ENCODE data around the gene TMPRSS13.

Gene TMPRSS13

GRCh38 chr11:117970400-117971024 lies 41.3 kb upstream of the TMPRSS13 start:
- H3K27ac ChIP-seq (ENCODE audit: low read depth, low read length), result no peak overlapping the region
- no peak overlapping the region for H3K9ac ChIP-seq (ENCODE audit: low read depth in 1 of 2, low read length in 2 of 2)
- no peak overlapping the region for H3K4me3 ChIP-seq (ENCODE audit: low read depth in 1 of 2, low read length in 2 of 2)
- H3K4me1 ChIP-seq (ENCODE audit: control insufficient read depth in 1 of 2, insufficient read depth in 2 of 2, low read length in 2 of 2), result peaks cover 15 to 33% of the 10 kb centered on the region in 2 donors
- H3K36me3 ChIP-seq (ENCODE audit: control insufficient read depth in 1 of 2, insufficient read depth in 2 of 2, low read length in 2 of 2), result no peaks in the 10 kb centered on the region
- no peaks in the 10 kb centered on the region for H3K9me3 ChIP-seq (ENCODE audit: control insufficient read depth in 1 of 2, low read length in 2 of 2)
- no peaks in the 10 kb centered on the region for H3K27me3 ChIP-seq (ENCODE audit: control insufficient read depth in 1 of 2, insufficient read depth in 2 of 2, low read length in 2 of 2)

GRCh38 chr11:117969160-117969991 lies 40.2 kb upstream of the TMPRSS13 start:
- H3K9ac ChIP-seq (ENCODE audit: low read depth in 1 of 2, low read length in 2 of 2), result no peak overlapping the region
- peaks cover 15 to 33% of the 10 kb centered on the region in 2 donors for H3K4me1 ChIP-seq (ENCODE audit: control insufficient read depth in 1 of 2, insufficient read depth in 2 of 2, low read length in 2 of 2)
- no peaks in the 10 kb centered on the region for H3K27me3 ChIP-seq (ENCODE audit: control insufficient read depth in 1 of 2, insufficient read depth in 2 of 2, low read length in 2 of 2)
- H3K4me3 ChIP-seq (ENCODE audit: low read depth in 1 of 2, low read length in 2 of 2), result no peak overlapping the region
- no peaks in the 10 kb centered on the region for H3K36me3 ChIP-seq (ENCODE audit: control insufficient read depth in 1 of 2, insufficient read depth in 2 of 2, low read length in 2 of 2)
- H3K27ac ChIP-seq (ENCODE audit: low read depth, low read length), result no peak overlapping the region
- no peaks in the 10 kb centered on the region for H3K9me3 ChIP-seq (ENCODE audit: control insufficient read depth in 1 of 2, low read length in 2 of 2)

GRCh38 chr11:117966908-117967307 lies 37.7 kb upstream of the TMPRSS13 start:
- Histone ChIP-seq H3K36me3 (ENCODE audit: control insufficient read depth in 1 of 2, insufficient read depth in 2 of 2, low read length in 2 of 2) (no peaks in the 10 kb centered on the region), H3K9me3 (ENCODE audit: control insufficient read depth in 1 of 2, low read length in 2 of 2) (no peaks in the 10 kb centered on the region), H3K27ac (ENCODE audit: low read depth, low read length) (no peak overlapping the region), H3K4me1 (ENCODE audit: control insufficient read depth in 1 of 2, insufficient read depth in 2 of 2, low read length in 2 of 2) (peaks cover 5 to 18% of the 10 kb centered on the region in 2 donors), H3K27me3 (ENCODE audit: control insufficient read depth in 1 of 2, insufficient read depth in 2 of 2, low read length in 2 of 2) (no peaks in the 10 kb centered on the region), H3K9ac (ENCODE audit: low read depth in 1 of 2, low read length in 2 of 2) (no peak overlapping the region), H3K4me3 (ENCODE audit: low read depth in 1 of 2, low read length in 2 of 2) (no peak overlapping the region)

DNA sequence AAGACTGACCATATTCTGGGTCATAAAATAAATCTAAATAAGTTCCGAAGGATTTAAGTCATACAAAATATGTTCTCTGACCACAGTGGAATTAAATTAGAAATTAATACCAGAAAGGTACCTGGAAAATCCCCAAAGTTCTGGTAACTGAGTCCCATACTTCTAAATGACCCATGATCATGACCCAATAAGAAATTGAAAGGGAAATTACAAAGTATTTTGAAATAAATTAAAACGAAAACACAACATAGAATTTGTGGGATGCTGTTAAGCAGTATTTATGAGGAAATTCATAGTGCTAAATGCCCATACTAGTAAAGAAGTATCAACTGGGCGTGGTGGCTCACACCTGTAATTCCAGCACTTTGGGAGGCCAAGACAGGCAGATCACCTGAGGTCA lies 33.6 kb upstream of the TMPRSS13 start:
- H3K4me1 ChIP-seq (ENCODE audit: control insufficient read depth in 1 of 2, insufficient read depth in 2 of 2, low read length in 2 of 2), result no peaks in the 10 kb centered on the region
- no peak overlapping the region for H3K27ac ChIP-seq (ENCODE audit: low read depth, low read length)
- H3K9ac ChIP-seq (ENCODE audit: low read depth in 1 of 2, low read length in 2 of 2), result no peak overlapping the region
- H3K9me3 ChIP-seq (ENCODE audit: control insufficient read depth in 1 of 2, low read length in 2 of 2), result no peaks in the 10 kb centered on the region
- H3K36me3 ChIP-seq (ENCODE audit: control insufficient read depth in 1 of 2, insufficient read depth in 2 of 2, low read length in 2 of 2), result no peaks in the 10 kb centered on the region
- no peak overlapping the region for H3K4me3 ChIP-seq (ENCODE audit: low read depth in 1 of 2, low read length in 2 of 2)
- H3K27me3 ChIP-seq (ENCODE audit: control insufficient read depth in 1 of 2, insufficient read depth in 2 of 2, low read length in 2 of 2), result no peaks in the 10 kb centered on the region

- Histone ChIP-seq H3K4me1 (ENCODE audit: control insufficient read depth in 1 of 2, insufficient read depth in 2 of 2, low read length in 2 of 2) (no peaks in the 10 kb centered on the region), H3K27ac (ENCODE audit: low read depth, low read length) (no peak overlapping the region), H3K4me3 (ENCODE audit: low read depth in 1 of 2, low read length in 2 of 2) (no peak overlapping the region), H3K9ac (ENCODE audit: low read depth in 1 of 2, low read length in 2 of 2) (no peak overlapping the region), H3K9me3 (ENCODE audit: control insufficient read depth in 1 of 2, low read length in 2 of 2) (no peaks in the 10 kb centered on the region), H3K27me3 (ENCODE audit: control insufficient read depth in 1 of 2, insufficient read depth in 2 of 2, low read length in 2 of 2) (no peaks in the 10 kb centered on the region), H3K36me3 (ENCODE audit: control insufficient read depth in 1 of 2, insufficient read depth in 2 of 2, low read length in 2 of 2) (no peaks in the 10 kb centered on the region)
These were observed 32.7 kb upstream of the TMPRSS13 start for GRCh38 chr11:117961896-117962295.

- Histone ChIP-seq H3K4me3 (ENCODE audit: low read depth in 1 of 2, low read length in 2 of 2) (no peak overlapping the region), H3K27me3 (ENCODE audit: control insufficient read depth in 1 of 2, insufficient read depth in 2 of 2, low read length in 2 of 2) (no peaks in the 10 kb centered on the region), H3K4me1 (ENCODE audit: control insufficient read depth in 1 of 2, insufficient read depth in 2 of 2, low read length in 2 of 2) (no peaks in the 10 kb centered on the region), H3K27ac (ENCODE audit: low read depth, low read length) (no peak overlapping the region), H3K36me3 (ENCODE audit: control insufficient read depth in 1 of 2, insufficient read depth in 2 of 2, low read length in 2 of 2) (no peaks in the 10 kb centered on the region), H3K9ac (ENCODE audit: low read depth in 1 of 2, low read length in 2 of 2) (no peak overlapping the region), H3K9me3 (ENCODE audit: control insufficient read depth in 1 of 2, low read length in 2 of 2) (no peaks in the 10 kb centered on the region)
These were observed 31.2 kb upstream of the TMPRSS13 start for GRCh38 chr11:117960406-117960805.

DNA sequence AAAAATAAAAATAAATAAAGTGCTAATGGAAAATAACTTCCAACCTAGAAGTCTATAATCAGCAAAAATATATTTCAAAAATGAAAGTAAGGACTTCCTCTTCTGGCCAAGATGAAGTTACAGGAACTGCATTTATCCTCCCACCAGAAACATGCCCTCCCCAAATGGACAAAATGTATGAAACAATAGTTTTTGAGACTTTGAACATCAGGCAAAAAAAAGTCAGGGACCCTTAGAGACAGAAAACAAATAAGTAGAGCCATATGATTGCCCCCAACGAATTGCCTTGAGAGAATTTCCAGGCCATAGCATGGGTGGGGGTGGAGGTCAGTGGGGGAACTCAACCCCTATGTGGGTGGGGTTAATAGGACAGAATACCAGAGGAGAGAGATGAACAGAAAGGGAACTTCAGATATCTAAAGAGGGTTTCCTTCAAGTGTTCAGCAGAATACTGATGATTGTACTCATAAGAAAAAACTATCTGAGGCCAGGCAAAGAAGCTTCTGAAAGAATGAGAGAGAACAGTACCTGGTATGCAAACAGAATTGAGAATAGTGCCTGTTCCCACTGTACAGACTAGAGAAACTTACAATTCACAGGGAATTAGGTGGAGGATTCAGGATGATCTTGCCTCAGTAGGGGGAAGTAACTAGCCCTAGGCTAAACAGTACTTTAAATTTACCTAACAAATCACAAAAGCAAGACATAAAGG lies 30.4 kb upstream of the TMPRSS13 start:
- no peak overlapping the region for H3K9ac ChIP-seq (ENCODE audit: low read depth in 1 of 2, low read length in 2 of 2)
- H3K36me3 ChIP-seq (ENCODE audit: control insufficient read depth in 1 of 2, insufficient read depth in 2 of 2, low read length in 2 of 2), result no peaks in the 10 kb centered on the region
- H3K9me3 ChIP-seq (ENCODE audit: control insufficient read depth in 1 of 2, low read length in 2 of 2), result no peaks in the 10 kb centered on the region
- H3K27me3 ChIP-seq (ENCODE audit: control insufficient read depth in 1 of 2, insufficient read depth in 2 of 2, low read length in 2 of 2), result no peaks in the 10 kb centered on the region
- no peaks in the 10 kb centered on the region for H3K4me1 ChIP-seq (ENCODE audit: control insufficient read depth in 1 of 2, insufficient read depth in 2 of 2, low read length in 2 of 2)
- no peak overlapping the region for H3K27ac ChIP-seq (ENCODE audit: low read depth, low read length)
- no peak overlapping the region for H3K4me3 ChIP-seq (ENCODE audit: low read depth in 1 of 2, low read length in 2 of 2)

GRCh38 chr11:117958949-117959348 lies 29.7 kb upstream of the TMPRSS13 start:
- no peaks in the 10 kb centered on the region for H3K9me3 ChIP-seq (ENCODE audit: control insufficient read depth in 1 of 2, low read length in 2 of 2)
- H3K27me3 ChIP-seq (ENCODE audit: control insufficient read depth in 1 of 2, insufficient read depth in 2 of 2, low read length in 2 of 2), result no peaks in the 10 kb centered on the region
- H3K9ac ChIP-seq (ENCODE audit: low read depth in 1 of 2, low read length in 2 of 2), result no peak overlapping the region
- H3K27ac ChIP-seq (ENCODE audit: low read depth, low read length), result no peak overlapping the region
- H3K36me3 ChIP-seq (ENCODE audit: control insufficient read depth in 1 of 2, insufficient read depth in 2 of 2, low read length in 2 of 2), result no peaks in the 10 kb centered on the region
- no peak overlapping the region for H3K4me3 ChIP-seq (ENCODE audit: low read depth in 1 of 2, low read length in 2 of 2)
- no peaks in the 10 kb centered on the region for H3K4me1 ChIP-seq (ENCODE audit: control insufficient read depth in 1 of 2, insufficient read depth in 2 of 2, low read length in 2 of 2)

- Histone ChIP-seq H3K9ac (ENCODE audit: low read depth in 1 of 2, low read length in 2 of 2) (no peak overlapping the region), H3K27me3 (ENCODE audit: control insufficient read depth in 1 of 2, insufficient read depth in 2 of 2, low read length in 2 of 2) (no peaks in the 10 kb centered on the region), H3K4me3 (ENCODE audit: low read depth in 1 of 2, low read length in 2 of 2) (no peak overlapping the region), H3K4me1 (ENCODE audit: control insufficient read depth in 1 of 2, insufficient read depth in 2 of 2, low read length in 2 of 2) (peaks cover 21 to 29% of the 10 kb centered on the region in 2 donors), H3K27ac (ENCODE audit: low read depth, low read length) (no peak overlapping the region), H3K9me3 (ENCODE audit: control insufficient read depth in 1 of 2, low read length in 2 of 2) (no peaks in the 10 kb centered on the region), H3K36me3 (ENCODE audit: control insufficient read depth in 1 of 2, insufficient read depth in 2 of 2, low read length in 2 of 2) (no peaks in the 10 kb centered on the region)
These were observed 23.9 kb upstream of the TMPRSS13 start for GRCh38 chr11:117953024-117953671.

Measured in duodenal mucosa (tissue), 2 donors.